NCI-H1436 treated with DMSO at 0.1 percent for 48 hours (cell line): ENCODE data around the gene NOTCH4.

Experiments used
- DNase-seq: peaks from one replicate; lab custom pipeline; 2025; lab: John Stamatoyannopoulos, UW

The NOTCH4 gene

GRCh38 chr6:32163559-32164258 lies 60.2 kb downstream of the NOTCH4 start:
- DNase-seq, result no peak

- no peak for DNase-seq
Measured at GRCh38 chr6:32158052-32158451, 65.8 kb downstream of the NOTCH4 start.

GRCh38 chr6:32156891-32157290 lies 67.0 kb downstream of the NOTCH4 start:
- DNase-seq, result no peak

- DNase-seq, result no peak
Measured at GRCh38 chr6:32154514-32155161, 69.2 kb downstream of the NOTCH4 start.

- DNase-seq, result peak; percentile 41
Measured at GRCh38 chr6:32153564-32154513, 70.0 kb downstream of the NOTCH4 start, which contains the start of gene PPT2. Gene PPT2, plus strand, starts transcription at chr6:32154141. Its CDS starts 454 bp downstream, at chr6:32154595.

GRCh38 chr6:32152769-32153563 lies 70.9 kb downstream of the NOTCH4 start:
- DNase-seq, result no peak

- DNase-seq, result no peak
Measured at GRCh38 chr6:32151863-32152768, 71.8 kb downstream of the NOTCH4 start, which contains the start of gene PRRT1. Gene PRRT1, minus strand, starts transcription at chr6:32151939. Its CDS starts 112 bp downstream, at chr6:32151827.

- DNase-seq, result no peak
Measured at GRCh38 chr6:32151181-32151862, 72.5 kb downstream of the NOTCH4 start.

- no peak for DNase-seq
Measured at GRCh38 chr6:32149932-32150870, 73.7 kb downstream of the NOTCH4 start.

- DNase-seq, result no peak
Measured at GRCh38 chr6:32149092-32149755, 74.6 kb downstream of the NOTCH4 start.

- DNase-seq, result no peak
Measured at GRCh38 chr6:32148289-32149091, 75.4 kb downstream of the NOTCH4 start.

GRCh38 chr6:32147401-32148132 lies 76.3 kb downstream of the NOTCH4 start:
- no peak for DNase-seq

GRCh38 chr6:32146687-32147086 lies 77.2 kb downstream of the NOTCH4 start:
- no peak for DNase-seq

GRCh38 chr6:32146287-32146686 lies 77.6 kb downstream of the NOTCH4 start:
- no peak for DNase-seq
